ENCODE data around the gene AMPD2. TPM values are rescaled to one million over a fixed set of nuclear protein-coding genes. Genes with fewer than 3 reads are reported as not detected.
"Not testable (repeated sequence)": the region's sequence is repeated elsewhere in the genome, so short reads cannot be mapped to it uniquely, and the experiment has no call there.

Gene AMPD2
- total RNA-seq, 6 donors from 2014 or later = 39.5 to 183 (median 58.9) TPM

DNA sequence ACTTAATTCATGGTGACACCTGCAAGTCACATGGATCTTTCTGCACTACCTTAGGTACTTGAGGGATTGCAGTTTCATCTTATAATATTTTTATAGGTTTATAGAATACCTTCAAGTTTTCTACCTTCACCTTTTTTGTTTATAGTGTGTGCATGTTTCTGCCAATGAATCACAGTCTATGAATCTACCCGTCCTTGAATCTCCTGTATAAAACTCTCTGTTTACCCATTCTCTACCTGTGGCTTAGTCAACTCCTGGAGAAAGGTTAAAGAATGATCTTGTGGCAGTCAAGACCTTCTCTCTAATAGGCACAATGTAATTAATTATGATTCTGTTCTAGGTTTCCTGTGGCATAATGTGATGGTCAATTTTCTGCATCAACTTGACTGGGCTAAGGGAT is 45.0 kb downstream of the AMPD2 start:
- Histone ChIP-seq H3K27ac (no peak overlapping the region), H3K4me3 (no peak overlapping the region), H3K4me1 (peaks cover 7 to 16% (median 10%) of the 10 kb centered on the region in 4 donors), H3K9me3 (no peaks in the 10 kb centered on the region), H3K27me3 (no peaks in the 10 kb centered on the region), H3K36me3 (peaks cover 0 to 13% (median 0%) of the 10 kb centered on the region in 4 donors)
- no peak for ATAC-seq (ENCODE audit: low FRiP score in 2 of 2)
- TF ChIP-seq, protein P1, sequence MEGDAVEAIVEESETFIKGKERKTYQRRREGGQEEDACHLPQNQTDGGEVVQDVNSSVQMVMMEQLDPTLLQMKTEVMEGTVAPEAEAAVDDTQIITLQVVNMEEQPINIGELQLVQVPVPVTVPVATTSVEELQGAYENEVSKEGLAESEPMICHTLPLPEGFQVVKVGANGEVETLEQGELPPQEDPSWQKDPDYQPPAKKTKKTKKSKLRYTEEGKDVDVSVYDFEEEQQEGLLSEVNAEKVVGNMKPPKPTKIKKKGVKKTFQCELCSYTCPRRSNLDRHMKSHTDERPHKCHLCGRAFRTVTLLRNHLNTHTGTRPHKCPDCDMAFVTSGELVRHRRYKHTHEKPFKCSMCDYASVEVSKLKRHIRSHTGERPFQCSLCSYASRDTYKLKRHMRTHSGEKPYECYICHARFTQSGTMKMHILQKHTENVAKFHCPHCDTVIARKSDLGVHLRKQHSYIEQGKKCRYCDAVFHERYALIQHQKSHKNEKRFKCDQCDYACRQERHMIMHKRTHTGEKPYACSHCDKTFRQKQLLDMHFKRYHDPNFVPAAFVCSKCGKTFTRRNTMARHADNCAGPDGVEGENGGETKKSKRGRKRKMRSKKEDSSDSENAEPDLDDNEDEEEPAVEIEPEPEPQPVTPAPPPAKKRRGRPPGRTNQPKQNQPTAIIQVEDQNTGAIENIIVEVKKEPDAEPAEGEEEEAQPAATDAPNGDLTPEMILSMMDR (IDR thresholded peaks at IDR 0.05) = no peak
- TF ChIP-seq EP300 (IDR thresholded peaks at IDR 0.05) (no peak), POLR2A (IDR thresholded peaks at IDR 0.05) (no peak), POLR2AphosphoS5 (IDR thresholded peaks at IDR 0.05) (no peak)
- 52 to 78% methylated on average over 1 of the region's 1 CpG for WGBS, 2 donors
- no peak for DNase-seq

GRCh38 chr1:109667452-109668122 is 48.0 kb downstream of the AMPD2 start, which contains the start of gene GSTM2:
Gene GSTM2 (plus strand): TSS chr1:109668057. CDS start chr1:109668116, 59 bp downstream.
- WGBS, 2 donors = 7 to 16% methylated on average over 17 to 22 of the region's 22 CpGs
- DNase-seq (peak; percentile 95 to 98), ATAC-seq (ENCODE audit: low FRiP score in 2 of 2) (peak; percentile 97 to 100)
- Histone ChIP-seq H3K9me3 (no peaks in the 10 kb centered on the region), H3K27me3 (no peaks in the 10 kb centered on the region), H3K36me3 (peaks cover 0 to 3% (median 0%) of the 10 kb centered on the region in 4 donors), H3K27ac (peak within 1 kb of the TSS in 3 of 4 donors; percentile 9 to 53 (median 46)), H3K4me3 (peak within 1 kb of the TSS; percentile 33 to 63 (median 58)), H3K4me1 (peaks cover 7 to 16% (median 10%) of the 10 kb centered on the region in 4 donors)
- no peak for TF ChIP-seq EP300 (IDR thresholded peaks at IDR 0.05)
- peak in 1 of 4 donors; percentile 16 for TF ChIP-seq POLR2A (IDR thresholded peaks at IDR 0.05)
- TF ChIP-seq POLR2AphosphoS5 (IDR thresholded peaks at IDR 0.05) = peak in 1 of 2 donors; percentile 11

DNA sequence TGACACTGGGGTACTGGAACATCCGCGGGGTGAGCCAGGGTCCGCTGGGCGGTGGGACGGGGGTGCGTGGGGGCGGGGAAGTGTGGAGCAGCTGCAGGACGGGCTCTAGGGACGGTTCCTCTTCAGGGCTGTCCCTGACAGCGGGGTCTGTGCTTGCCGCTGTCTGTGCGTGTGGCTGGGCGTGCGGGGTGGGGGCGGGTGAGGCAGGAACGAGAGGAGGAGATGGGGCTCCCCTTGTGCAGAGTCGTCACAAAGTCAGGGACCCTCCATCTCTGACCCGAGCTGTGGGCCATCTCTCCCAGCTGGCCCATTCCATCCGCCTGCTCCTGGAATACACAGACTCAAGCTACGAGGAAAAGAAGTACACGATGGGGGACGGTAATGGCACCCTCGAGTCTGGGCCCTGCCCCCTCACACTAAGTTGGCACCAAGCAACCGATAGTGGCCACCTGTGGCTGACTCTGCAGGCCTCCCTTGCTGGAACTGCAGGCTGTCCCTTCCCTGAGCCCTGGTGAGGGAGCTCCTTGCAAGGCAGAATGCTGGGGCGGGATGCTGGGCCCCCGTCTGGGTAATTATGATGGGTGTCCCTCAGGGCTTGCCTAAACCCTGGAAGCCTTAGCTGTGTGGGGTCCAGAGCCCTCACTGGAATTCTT is 48.6 kb downstream of the AMPD2 start:
- Histone ChIP-seq H3K36me3 (peaks cover 0 to 6% (median 0%) of the 10 kb centered on the region in 4 donors), H3K27ac (peak overlapping the region in 3 of 4 donors; percentile 9 to 53 (median 46)), H3K27me3 (no peaks in the 10 kb centered on the region), H3K4me3 (peak overlapping the region; percentile 33 to 63 (median 58)), H3K9me3 (no peaks in the 10 kb centered on the region), H3K4me1 (peaks cover 7 to 16% (median 10%) of the 10 kb centered on the region in 4 donors)
- WGBS, 2 donors = 16 to 29% methylated on average over 7 to 19 of the region's 26 CpGs
- TF ChIP-seq POLR2AphosphoS5 (IDR thresholded peaks at IDR 0.05) = no peak
- TF ChIP-seq, protein P1 (IDR thresholded peaks at IDR 0.05) = no peak
- ATAC-seq (ENCODE audit: low FRiP score in 2 of 2) (peak in 1 of 2 donors; percentile 6), DNase-seq (peak in 1 of 2 donors; percentile 12)

DNA sequence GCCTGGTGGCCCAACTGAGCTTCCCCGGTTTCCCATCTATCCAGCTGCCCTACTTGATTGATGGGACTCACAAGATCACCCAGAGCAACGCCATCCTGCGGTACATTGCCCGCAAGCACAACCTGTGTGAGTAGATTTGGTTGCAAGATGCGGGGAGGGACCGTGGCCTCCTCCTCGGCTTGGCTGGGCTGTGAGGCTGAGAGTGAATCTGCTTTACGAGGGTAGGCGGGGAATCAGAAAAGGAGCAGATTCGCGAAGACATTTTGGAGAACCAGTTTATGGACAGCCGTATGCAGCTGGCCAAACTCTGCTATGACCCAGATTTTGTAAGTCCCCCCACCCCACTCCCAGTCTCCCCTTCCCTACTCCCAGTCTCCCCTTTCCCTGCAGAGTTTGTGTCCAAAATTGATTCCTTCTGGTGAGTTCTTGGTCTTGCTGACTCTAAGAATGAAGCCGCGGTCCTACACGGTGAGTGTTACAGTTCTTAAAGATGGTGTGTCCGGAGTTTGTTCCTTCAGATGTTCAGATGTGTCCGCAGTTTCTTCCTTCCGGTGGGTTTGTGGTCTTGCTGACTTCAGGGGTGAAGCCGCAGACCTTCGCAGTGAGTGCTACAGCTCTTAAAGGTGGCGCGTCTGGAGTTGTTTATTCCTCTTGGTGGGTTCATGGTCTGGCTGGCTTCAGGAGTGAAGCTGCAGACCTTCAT is 49.8 kb downstream of the AMPD2 start:
- no peak for DNase-seq
- no peak for TF ChIP-seq EP300 (IDR thresholded peaks at IDR 0.05)
- no peak for TF ChIP-seq POLR2A (IDR thresholded peaks at IDR 0.05)
- TF ChIP-seq, protein P1 (IDR thresholded peaks at IDR 0.05) = no peak
- TF ChIP-seq POLR2AphosphoS5 (IDR thresholded peaks at IDR 0.05) = no peak
- H3K27me3 ChIP-seq = no peaks in the 10 kb centered on the region

GRCh38 chr1:109669949-109670302 is 50.3 kb downstream of the AMPD2 start:
- not testable (repeated sequence) for ATAC-seq (ENCODE audit: low FRiP score in 2 of 2); H3K36me3 ChIP-seq; H3K27ac ChIP-seq; H3K4me3 ChIP-seq; H3K9me3 ChIP-seq; DNase-seq; H3K27me3 ChIP-seq
- 96 to 98% methylated on average over 4 of the region's 5 CpGs for WGBS, 2 donors
- peaks cover 7 to 16% (median 10%) of the 10 kb centered on the region in 4 donors for H3K4me1 ChIP-seq

More for the DNA sequence above, 49.8 kb downstream of the AMPD2 start:
- Histone ChIP-seq H3K9me3 (no peaks in the 10 kb centered on the region), H3K36me3 (peaks cover 0 to 7% (median 0%) of the 10 kb centered on the region in 4 donors), H3K4me3 (no peak overlapping the region), H3K4me1 (peaks cover 7 to 16% (median 10%) of the 10 kb centered on the region in 4 donors), H3K27ac (no peak overlapping the region)
- WGBS, 2 donors = 85 to 91% methylated on average over 17 to 22 of the region's 22 CpGs
- no peak for ATAC-seq (ENCODE audit: low FRiP score in 2 of 2)

Data from upper lobe of left lung (tissue), 6 donors.